RWPE1 (cell line): ENCODE data around the gene TMPRSS12.

Source experiments
- CTCF ChIA-PET: fragments of 350-600 bp; sonication (Branson Sonifier 250); formaldehyde crosslinking; extraction: SDS; loops from one replicate; lab custom pipeline; 2021; lab: Yijun Ruan, JAX
- POLR2A ChIA-PET: fragments of 400-600 bp; formaldehyde crosslinking; extraction: SDS; loops from one replicate; lab custom pipeline; 2020; ENCODE audit warnings: antibody characterized with exemption; ENCODE audit not compliant: low non-redundant PET; lab: Yijun Ruan, JAX
- DNase-seq: peaks from one replicate; pipeline ENCODE4 v3.0.0; 2012; ENCODE audit warnings: low spot score
- H3K27ac ChIP-seq: fragments of 450-650 bp; 2 replicates; pipeline ENCODE4 v1.5.1; 2017
- CTCF ChIP-seq: fragments of 450-650 bp; conservative IDR thresholded peaks from 2 replicates; pipeline ENCODE4 v1.5.1; 2017; ENCODE audit warnings: low read depth, mild to moderate bottlenecking

The TMPRSS12 gene

GRCh38 chr12:50936821-50937530 lies 94.2 kb downstream of the TMPRSS12 start:
- DNase-seq: no peak
- POLR2A ChIA-PET: no interaction called here
- CTCF ChIA-PET: no interaction called here
- H3K27ac ChIP-seq: no peak overlapping the region
- TF ChIP-seq CTCF: no peak
